Lower leg skin (tissue), 4 donors: ENCODE results near the gene PACS2. TPM values are rescaled to one million over a fixed set of nuclear protein-coding genes. Genes with fewer than 3 reads are reported as not detected.

ENCODE experiments used
- DNase-seq, 2 donors: peaks; one replicate each; pipeline ENCODE4 v3.0.0-alpha.2; 2019; ENCODE audit warnings: low spot score in 2 of 2
- H3K4me3 ChIP-seq: fragments of 200-600 bp; sonication (generic); 2 replicates; pipeline ENCODE4 v1.5.1; 2017; ENCODE audit warnings: mild to moderate bottlenecking, low read depth; ENCODE audit not compliant: poor library complexity, severe bottlenecking
- POLR2A ChIP-seq, 2 donors: fragments of 450-650 bp; IDR thresholded peaks; one replicate each; pipeline ENCODE4 v1.6.1; 2016 to 2017; ENCODE audit warnings: antibody characterized with exemption in 2 of 2, mild to moderate bottlenecking in 1 of 2, moderate library complexity in 1 of 2
- WGBS, 2 donors: methylation state at CpG; one replicate each; pipeline ENCODE4 v1.1.5; 2018; 5-methylcytosine and 5-hydroxymethylcytosine counted together
- intact Hi-C: fragments of 100-400 bp; cut with DNase I; formaldehyde crosslinking; loops from one replicate; pipeline ENCODE4 v1.15.0; 2023; ENCODE audit warnings: low total_unique reads
- total RNA-seq, 4 donors: library from RNA; depleted of rRNA; stranded (reverse); fragments of >200 nt; gene quantifications; one replicate each; pipeline ENCODE4 v1.1.0, GENCODE V29; 2016
- TF ChIP-seq, protein P1 (sequence below), 3 donors: fragments of 450-650 bp; IDR thresholded peaks; one replicate each; pipeline ENCODE4 v1.5.1; 2016; ENCODE audit warnings: antibody characterized with exemption in 3 of 3, mild to moderate bottlenecking in 3 of 3, moderate library complexity in 2 of 3

Gene PACS2
- total RNA-seq, 4 donors from 2014 or later: 25.9 to 75.1 (median 54.3) TPM

DNA sequence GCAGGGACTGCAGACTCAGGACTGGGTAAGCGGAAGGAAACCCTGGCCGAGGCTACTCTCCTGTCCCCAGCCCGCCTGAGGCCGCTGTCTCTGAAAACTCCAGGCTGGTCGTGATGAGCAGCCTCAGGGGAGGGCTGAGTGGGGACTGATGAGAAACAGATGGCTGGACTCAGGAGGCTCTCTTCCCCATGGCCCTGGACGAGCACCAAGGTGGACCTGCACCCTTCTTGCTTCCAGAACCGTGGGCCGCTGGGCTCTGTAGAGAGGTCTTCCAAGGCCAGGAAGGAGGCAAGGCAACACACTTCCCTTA is 84.9 kb downstream of the PACS2 start:
- intact Hi-C loops: no loop called here
- TF ChIP-seq, protein P1, sequence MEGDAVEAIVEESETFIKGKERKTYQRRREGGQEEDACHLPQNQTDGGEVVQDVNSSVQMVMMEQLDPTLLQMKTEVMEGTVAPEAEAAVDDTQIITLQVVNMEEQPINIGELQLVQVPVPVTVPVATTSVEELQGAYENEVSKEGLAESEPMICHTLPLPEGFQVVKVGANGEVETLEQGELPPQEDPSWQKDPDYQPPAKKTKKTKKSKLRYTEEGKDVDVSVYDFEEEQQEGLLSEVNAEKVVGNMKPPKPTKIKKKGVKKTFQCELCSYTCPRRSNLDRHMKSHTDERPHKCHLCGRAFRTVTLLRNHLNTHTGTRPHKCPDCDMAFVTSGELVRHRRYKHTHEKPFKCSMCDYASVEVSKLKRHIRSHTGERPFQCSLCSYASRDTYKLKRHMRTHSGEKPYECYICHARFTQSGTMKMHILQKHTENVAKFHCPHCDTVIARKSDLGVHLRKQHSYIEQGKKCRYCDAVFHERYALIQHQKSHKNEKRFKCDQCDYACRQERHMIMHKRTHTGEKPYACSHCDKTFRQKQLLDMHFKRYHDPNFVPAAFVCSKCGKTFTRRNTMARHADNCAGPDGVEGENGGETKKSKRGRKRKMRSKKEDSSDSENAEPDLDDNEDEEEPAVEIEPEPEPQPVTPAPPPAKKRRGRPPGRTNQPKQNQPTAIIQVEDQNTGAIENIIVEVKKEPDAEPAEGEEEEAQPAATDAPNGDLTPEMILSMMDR (IDR thresholded peaks at IDR 0.05): no peak
- no peak for TF ChIP-seq POLR2A (IDR thresholded peaks at IDR 0.05)
- DNase-seq: no peak
- WGBS, 2 donors: 86 to 94% methylated on average over 8 of the region's 8 CpGs
- no peak overlapping the region for H3K4me3 ChIP-seq

DNA sequence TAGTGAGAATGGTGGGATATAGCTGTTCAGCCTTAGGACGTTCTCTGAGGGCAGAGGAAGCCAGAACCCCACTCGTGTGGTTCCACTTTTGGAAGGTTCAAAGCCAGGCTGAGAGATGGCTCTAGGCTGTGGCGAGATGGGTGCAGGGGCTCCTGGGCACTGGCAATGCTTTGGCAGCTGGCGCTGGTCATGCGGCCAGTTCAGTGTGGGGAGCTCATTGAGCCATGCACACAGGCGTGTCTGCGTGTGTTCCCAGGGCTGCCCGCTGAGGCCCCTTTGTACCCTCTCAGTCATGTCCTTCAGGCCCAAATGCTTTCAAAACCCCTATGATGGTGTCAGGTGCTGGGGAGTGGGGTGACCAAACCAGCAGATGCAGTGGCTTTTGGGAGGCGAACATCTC is 85.5 kb downstream of the PACS2 start:
- WGBS, 2 donors: 98 to 100% methylated on average over 5 to 7 of the region's 9 CpGs
- intact Hi-C loops: no loop called here
- no peak overlapping the region for H3K4me3 ChIP-seq

DNA sequence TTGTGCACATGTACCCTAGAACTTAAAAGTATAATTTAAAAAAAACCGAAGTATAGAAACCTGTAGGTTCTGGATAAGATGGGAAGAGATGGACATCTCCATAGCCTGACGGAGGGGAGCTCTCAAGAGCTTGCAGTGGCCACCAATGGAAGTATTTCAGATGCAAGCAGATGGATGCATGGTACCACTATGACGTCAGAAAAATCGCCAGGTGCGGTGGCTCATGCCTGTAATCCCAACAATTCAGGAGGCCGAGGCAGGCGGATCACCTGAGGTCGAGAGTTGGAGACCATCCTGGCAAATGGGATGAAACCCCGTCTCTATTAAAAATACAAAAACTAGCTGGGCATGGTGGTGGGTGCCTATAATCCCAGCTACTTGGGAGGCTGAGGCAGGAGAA is 87.2 kb downstream of the PACS2 start:
- no peak overlapping the region for H3K4me3 ChIP-seq
- intact Hi-C loops: no loop called here
- DNase-seq: no peak
- WGBS, 2 donors: 95 to 99% methylated on average over 9 of the region's 9 CpGs
- TF ChIP-seq, protein P1 (IDR thresholded peaks at IDR 0.05): no peak
- no peak for TF ChIP-seq POLR2A (IDR thresholded peaks at IDR 0.05)

More for the DNA sequence above, 85.5 kb downstream of the PACS2 start:
- TF ChIP-seq, protein P1 (IDR thresholded peaks at IDR 0.05): no peak
- TF ChIP-seq POLR2A (IDR thresholded peaks at IDR 0.05): no peak
- DNase-seq: no peak

DNA sequence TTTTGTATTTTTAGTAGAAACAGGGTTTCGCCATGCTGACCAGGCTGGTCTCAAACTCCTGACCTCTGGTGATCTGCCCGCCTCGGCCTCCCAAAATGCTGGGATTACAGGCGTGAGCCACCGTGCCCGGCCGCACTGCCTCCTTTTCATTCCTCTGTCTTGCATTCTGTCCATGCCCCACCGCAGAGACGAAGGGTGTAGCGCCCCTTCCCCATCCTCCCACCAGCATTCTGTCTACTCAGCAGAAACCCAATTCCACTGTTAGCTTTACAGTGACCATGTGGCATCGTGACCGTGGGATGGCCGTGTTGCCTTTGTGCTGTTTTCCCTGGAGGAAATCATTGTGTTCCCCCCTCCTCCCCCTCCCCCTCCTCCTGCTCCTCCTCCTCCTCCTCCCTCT is 94.0 kb downstream of the PACS2 start:
- intact Hi-C loops: no loop called here
- WGBS, 2 donors: 83 to 87% methylated on average over 13 of the region's 13 CpGs
- H3K4me3 ChIP-seq: no peak overlapping the region
- DNase-seq: no peak
- TF ChIP-seq, protein P1 (IDR thresholded peaks at IDR 0.05): no peak
- TF ChIP-seq POLR2A (IDR thresholded peaks at IDR 0.05): no peak

DNA sequence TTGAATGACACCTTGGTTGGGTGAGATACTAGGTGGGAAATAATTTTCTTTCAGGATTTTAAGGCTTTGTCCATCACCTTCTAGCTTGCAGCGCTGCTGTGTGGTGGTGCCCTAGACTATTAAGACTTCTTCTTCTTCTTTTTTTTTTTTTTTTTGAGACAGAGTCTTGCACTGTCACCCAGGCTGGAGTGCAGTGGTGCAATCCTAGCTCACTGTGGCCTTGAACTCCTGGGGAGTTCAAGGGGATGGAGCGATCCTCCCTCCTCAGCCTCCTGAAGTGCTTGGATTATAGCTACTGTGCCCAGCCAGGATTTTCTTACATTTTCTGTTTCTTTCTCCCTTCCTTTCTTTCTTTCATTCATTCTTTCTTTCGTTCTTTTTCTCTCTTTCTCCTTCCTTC is 94.8 kb downstream of the PACS2 start:
- intact Hi-C loops: no loop called here
- WGBS, 2 donors: 86 to 88% methylated on average over 3 of the region's 3 CpGs
- DNase-seq: no peak
- no peak for TF ChIP-seq POLR2A (IDR thresholded peaks at IDR 0.05)
- TF ChIP-seq, protein P1 (IDR thresholded peaks at IDR 0.05): no peak
- no peak overlapping the region for H3K4me3 ChIP-seq

DNA sequence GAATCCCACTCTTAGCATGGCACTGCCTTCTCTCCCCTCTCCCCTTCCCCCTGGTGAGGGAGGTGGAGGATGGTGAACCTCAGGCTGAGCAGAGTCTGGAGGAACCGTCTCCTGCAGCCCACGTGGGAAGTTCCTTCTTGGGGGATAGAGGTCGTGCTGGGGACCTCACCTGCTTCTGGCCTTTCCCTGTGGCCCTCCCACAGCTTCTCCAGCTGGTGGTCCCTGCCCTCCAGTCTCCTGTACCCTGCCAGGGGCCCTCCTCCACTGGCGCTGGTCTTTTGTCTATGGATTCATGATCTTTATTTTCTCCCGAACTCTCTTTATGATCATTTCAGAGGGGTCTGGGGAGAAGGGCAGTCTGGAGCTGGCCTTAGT is 96.1 kb downstream of the PACS2 start:
- WGBS, 2 donors: 58 to 59% methylated on average over 5 of the region's 5 CpGs
- intact Hi-C loops: no loop called here
- H3K4me3 ChIP-seq: no peak overlapping the region
- DNase-seq: no peak
- no peak for TF ChIP-seq POLR2A (IDR thresholded peaks at IDR 0.05)
- TF ChIP-seq, protein P1 (IDR thresholded peaks at IDR 0.05): no peak
